IMR-90 (cell line): Measurements from ENCODE around the gene GSTT2. TPM values are rescaled to one million over a fixed set of nuclear protein-coding genes. Genes with fewer than 3 reads are reported as not detected.

Experiments
- ATAC-seq: fragments of 200-7000 bp; cut with Tn5 transposase; 2 replicates; pipeline ENCODE4 v1.9.1; 2020; ENCODE audit warnings: low read depth, mild to moderate bottlenecking, moderate library complexity
- BruUV-seq: library from RNA; stranded (reverse); fragments of 400-500 nt; replicated peaks from 2 replicates; lab custom pipeline; 2021; lab: Mats Ljungman, UMichigan
- CTCF ChIA-PET: fragments of 300-600 bp; formaldehyde crosslinking; extraction: SDS; loops from one replicate; lab custom pipeline; 2021; ENCODE audit warnings: antibody characterized with exemption; lab: Yijun Ruan, JAX
- POLR2A ChIA-PET: fragments of 300-600 bp; sonication (Branson Sonifier 250); formaldehyde crosslinking; loops from one replicate; lab custom pipeline; 2022; ENCODE audit warnings: antibody characterized with exemption; ENCODE audit not compliant: unreplicated experiment; lab: Charles Lee
- DNase-seq: peaks from one replicate; pipeline ENCODE4 v3.0.0; 2013
- H2AFZ ChIP-seq: replicated peaks from 2 replicates; pipeline ENCODE3; 2013; ENCODE audit warnings: low read length, mild to moderate bottlenecking; ENCODE audit not compliant: poor library complexity
- H2AK5ac ChIP-seq: 2 replicates; pipeline ENCODE4 v1.6.1; 2013; ENCODE audit warnings: low read depth, low read length, inconsistent platforms
- H2AK9ac ChIP-seq: replicated peaks from 2 replicates; pipeline ENCODE3; 2013; ENCODE audit warnings: mild to moderate bottlenecking, low read depth, low read length, moderate library complexity; ENCODE audit not compliant: poor library complexity
- H2BK120ac ChIP-seq: 2 replicates; pipeline ENCODE4 v1.6.1; 2013; ENCODE audit warnings: low read depth, low read length, inconsistent platforms
- H2BK15ac ChIP-seq: 3 replicates; pipeline ENCODE4 v1.6.1; 2013; ENCODE audit warnings: low read depth, low read length, inconsistent platforms
- H2BK20ac ChIP-seq: 2 replicates; pipeline ENCODE4 v1.6.1; 2013; ENCODE audit warnings: low read depth, mild to moderate bottlenecking, inconsistent platforms, low read length, moderate library complexity
- H2BK5ac ChIP-seq: 2 replicates; pipeline ENCODE4 v1.6.1; 2013; ENCODE audit warnings: mild to moderate bottlenecking, low read depth, low read length, inconsistent platforms; ENCODE audit not compliant: poor library complexity, severe bottlenecking
- H3K14ac ChIP-seq: replicated peaks from 2 replicates; pipeline ENCODE4 v1.6.1; 2013; ENCODE audit warnings: low read depth, low read length, inconsistent platforms
- H3K18ac ChIP-seq: 2 replicates; pipeline ENCODE4 v1.6.1; 2013; ENCODE audit warnings: low read depth, low read length, control low read depth
- H3K23ac ChIP-seq: 2 replicates; pipeline ENCODE4 v1.6.1; 2013; ENCODE audit warnings: low read depth, low read length, inconsistent platforms
- H3K27ac ChIP-seq: 2 replicates; pipeline ENCODE4 v1.5.1; 2013; ENCODE audit warnings: mild to moderate bottlenecking, control low read depth, low read length; ENCODE audit not compliant: insufficient read depth
- H3K27me3 ChIP-seq: 2 replicates; pipeline ENCODE4 v1.6.1; 2013; ENCODE audit warnings: low read length; ENCODE audit not compliant: control insufficient read depth, insufficient read depth
- H3K36me3 ChIP-seq: 2 replicates; pipeline ENCODE4 v1.6.1; 2013; ENCODE audit warnings: low read length, mixed read lengths; ENCODE audit not compliant: control insufficient read depth, insufficient read depth
- H3K4ac ChIP-seq: 2 replicates; pipeline ENCODE4 v1.6.1; 2013; ENCODE audit warnings: low read depth, low read length, inconsistent platforms
- H3K4me1 ChIP-seq: 2 replicates; pipeline ENCODE4 v1.6.1; 2013; ENCODE audit warnings: low read length, mixed read lengths; ENCODE audit not compliant: control insufficient read depth, insufficient read depth
- H3K4me2 ChIP-seq: 2 replicates; pipeline ENCODE4 v1.6.1; 2013; ENCODE audit warnings: low read depth, mild to moderate bottlenecking, control low read depth, low read length, moderate library complexity
- H3K4me3 ChIP-seq: 2 replicates; pipeline ENCODE4 v1.5.1; 2013; ENCODE audit warnings: low read depth, mild to moderate bottlenecking, control low read depth, low read length, moderate library complexity; ENCODE audit not compliant: insufficient read depth
- H3K56ac ChIP-seq: 2 replicates; pipeline ENCODE4 v1.6.1; 2013; ENCODE audit warnings: low read length, inconsistent platforms; ENCODE audit not compliant: insufficient read depth; ENCODE audit errors: extremely low read depth
- H3K79me1 ChIP-seq, 2 experiments: 2 replicates each; pipeline ENCODE4 v1.6.1; 2013; ENCODE audit warnings: low read length in 2 of 2, inconsistent platforms in 1 of 2, low read depth in 1 of 2
- H3K9ac ChIP-seq: 2 replicates; pipeline ENCODE4 v1.6.1; 2013; ENCODE audit warnings: low read depth, low read length, control low read depth
- H3K9me1 ChIP-seq: 2 replicates; pipeline ENCODE4 v1.6.1; 2013; ENCODE audit warnings: low read length, inconsistent platforms; ENCODE audit not compliant: insufficient read depth
- H3K9me3 ChIP-seq: 2 replicates; pipeline ENCODE4 v1.6.1; 2013; ENCODE audit warnings: low read length; ENCODE audit not compliant: control insufficient read depth, insufficient read depth
- H4K20me1 ChIP-seq: 2 replicates; pipeline ENCODE4 v1.6.1; 2013; ENCODE audit warnings: low read length, inconsistent platforms; ENCODE audit not compliant: insufficient read depth
- H4K5ac ChIP-seq: 2 replicates; pipeline ENCODE4 v1.6.1; 2013; ENCODE audit warnings: mild to moderate bottlenecking, low read depth, low read length, control low read depth
- H4K8ac ChIP-seq, 2 experiments: 2 replicates each; pipeline ENCODE4 v1.6.1; 2013; ENCODE audit warnings: low read depth in 2 of 2, low read length in 2 of 2, control low read depth in 1 of 2, inconsistent platforms in 1 of 2
- H4K91ac ChIP-seq: 2 replicates; pipeline ENCODE4 v1.6.1; 2013; ENCODE audit warnings: low read depth, low read length, inconsistent platforms; ENCODE audit not compliant: insufficient read depth
- CEBPB ChIP-seq: IDR thresholded peaks from 2 replicates; pipeline ENCODE4 v1.6.1; 2012; ENCODE audit warnings: low read depth, low read length, improper control_type of control experiment
- MAFK ChIP-seq: IDR thresholded peaks from 2 replicates; pipeline ENCODE4 v1.6.1; 2012; ENCODE audit warnings: low read depth, low read length, improper control_type of control experiment
- MXI1 ChIP-seq: IDR thresholded peaks from 2 replicates; pipeline ENCODE4 v1.6.1; 2012; ENCODE audit warnings: low read depth, mild to moderate bottlenecking, low read length, moderate library complexity, borderline replicate concordance
- NFE2L2 ChIP-seq: fragments of 150-350 bp; IDR thresholded peaks from 2 replicates; pipeline ENCODE4 v1.6.1; 2016; ENCODE audit warnings: low read depth, mild to moderate bottlenecking, low read length
- POLR2A ChIP-seq: IDR thresholded peaks from 2 replicates; pipeline ENCODE4 v1.6.1; 2012; ENCODE audit warnings: mild to moderate bottlenecking, low read depth, low read length
- SMC3 ChIP-seq: fragments of 150-350 bp; IDR thresholded peaks from 2 replicates; pipeline ENCODE4 v1.6.1; 2016; ENCODE audit warnings: low read depth, mild to moderate bottlenecking, antibody characterized with exemption, low read length, moderate library complexity
- WGBS, 2 experiments: methylation state at CpG; one replicate each; pipeline versions ENCODE4 v1.1.5 to v1.1.7; 2013; ENCODE audit warnings: missing lambda C conversion rate in 2 of 2; ENCODE audit not compliant: insufficient read length in 1 of 2; ENCODE audit errors: extremely low coverage in 2 of 2; 5-methylcytosine and 5-hydroxymethylcytosine counted together
- dilution Hi-C: fragments of 300-500 bp; cut with HindIII; formaldehyde crosslinking; loops from one replicate; pipeline ENCODE4 v1.14.3; 2018; ENCODE audit warnings: low sequenced_read_pairs; ENCODE audit not compliant: unreplicated experiment
- in situ Hi-C: fragments of 300-500 bp; cut with MboI; formaldehyde crosslinking; loops from 3 replicates; pipeline ENCODE4 v1.14.3; 2019; ENCODE audit warnings: low sequenced_read_pairs, inconsistent platforms, mixed read lengths
- intact Hi-C: fragments of 100-400 bp; cut with micrococcal nuclease; formaldehyde crosslinking; loops from 2 replicates; pipeline ENCODE4 v1.10.0; 2022
- polyA plus RNA-seq, 3 experiments: library from polyadenylated mRNA; depleted of rRNA; stranded (reverse); fragments of >200 nt; gene quantifications; 2 replicates each; pipeline ENCODE4 v1.2.3, GENCODE V29; 2012; ENCODE audit warnings: low replicate concordance in 1 of 3
- total RNA-seq: library from RNA; depleted of rRNA; stranded (reverse); fragments of >200 nt; gene quantifications from 2 replicates; pipeline ENCODE4 v1.2.3, GENCODE V29; 2012

The GSTT2 gene
- total and polyA plus RNA-seq, 2 of the 4 experiments (the other 2 are of a cell fraction), result 1.4 to 6.9 TPM

DNA sequence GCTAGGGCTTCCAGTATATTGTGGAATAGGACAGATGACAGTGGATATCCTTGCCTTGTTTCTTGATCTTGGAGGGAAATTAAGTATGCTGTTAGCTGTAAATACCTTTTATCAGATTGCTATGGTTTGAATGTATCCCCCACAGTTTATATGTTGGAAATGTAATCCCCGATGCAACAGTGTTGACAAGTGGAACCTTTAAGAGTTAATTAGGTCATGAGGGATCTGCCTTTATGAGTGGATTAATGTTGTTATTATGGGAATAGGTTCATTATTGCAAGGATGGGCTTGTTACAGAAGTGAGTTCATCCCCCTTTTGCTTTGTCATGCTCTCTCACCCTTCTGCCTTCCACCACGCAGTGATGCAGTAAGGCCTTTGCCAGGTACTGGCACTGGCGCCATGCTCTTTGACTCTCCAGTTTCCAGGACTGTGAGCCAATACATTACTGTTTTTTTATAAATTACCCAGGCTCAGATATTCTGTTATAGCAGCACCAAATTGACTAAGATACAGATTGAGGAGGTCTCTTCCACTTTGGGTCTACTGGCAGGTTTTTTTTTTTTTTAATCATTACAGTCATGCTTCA, 47.5 kb downstream of the GSTT2 start:
- H3K9me3 ChIP-seq, result no peaks in the 10 kb centered on the region
- no peak overlapping the region for H3K56ac ChIP-seq
- no CpG with 5 or more reads among the region's 3 CpGs for WGBS, 2 experiments
- peaks cover 23% of the 10 kb centered on the region for H4K20me1 ChIP-seq
- H3K4ac ChIP-seq, result no peak overlapping the region
- no peak overlapping the region for H2AK9ac ChIP-seq
- H4K8ac ChIP-seq, result no peak overlapping the region
- H4K91ac ChIP-seq, result no peak overlapping the region
- H2BK15ac ChIP-seq, result no peak overlapping the region
- H3K23ac ChIP-seq, result no peak overlapping the region
- no peaks in the 10 kb centered on the region for H3K27me3 ChIP-seq
- in situ Hi-C loops (no loop called here), intact Hi-C loops (no loop called here), dilution Hi-C loops (no loop called here)
- ATAC-seq (no peak), DNase-seq (no peak)
- H4K5ac ChIP-seq, result no peak overlapping the region
- H3K9ac ChIP-seq, result no peak overlapping the region
- POLR2A ChIA-PET, result no interaction called here
- no peak overlapping the region for H2BK120ac ChIP-seq
- no peak overlapping the region for H2BK20ac ChIP-seq
- peaks cover 3% of the 10 kb centered on the region; the same call in 1 of the 2 replicates for H3K36me3 ChIP-seq
- no peak overlapping the region for H2AFZ ChIP-seq
- H3K4me2 ChIP-seq, result no peak overlapping the region
- no peak overlapping the region for H3K18ac ChIP-seq
- H3K14ac ChIP-seq, result no peak overlapping the region
- no peak overlapping the region for H2BK5ac ChIP-seq
- H3K9me1 ChIP-seq, result peaks cover 3% of the 10 kb centered on the region; the same call in 1 of the 2 replicates
- CTCF ChIA-PET, result interaction anchor here (0.5 kb wide), 1 partner anchor 161 kb away, joined by 4 read pairs; no protein-coding TSS in a partner anchor
- TF ChIP-seq POLR2A (no peak), MXI1 (no peak), MAFK (no peak), SMC3 (no peak), CEBPB (no peak), NFE2L2 (no peak)
- H3K4me1 ChIP-seq, result no peaks in the 10 kb centered on the region
- no TSS peak for BruUV-seq
- H3K4me3 ChIP-seq, result no peak overlapping the region
- peaks cover 46 to 54% of the 10 kb centered on the region in 2 experiments for H3K79me1 ChIP-seq
- no peak overlapping the region for H2AK5ac ChIP-seq
- no peak overlapping the region for H3K27ac ChIP-seq
